Nephron (organoid): ENCODE measurements around the gene FOXC2.

ENCODE experiments used
- H3K27ac Mint-ChIP-seq, 3 experiments: 2 replicates each; pipeline ENCODE4 v1.8.0; 2020; ENCODE audit warnings: mixed read lengths in 3 of 3, mild to moderate bottlenecking in 2 of 3, moderate library complexity in 1 of 3
- H3K27me3 Mint-ChIP-seq: 2 replicates; pipeline ENCODE4 v1.8.0; 2021; ENCODE audit warnings: low read depth, mild to moderate bottlenecking, moderate library complexity, mixed read lengths
- H3K36me3 Mint-ChIP-seq: 2 replicates; pipeline ENCODE4 v1.8.0; 2020; ENCODE audit warnings: low read depth, mixed read lengths
- H3K4me1 Mint-ChIP-seq: 2 replicates; pipeline ENCODE4 v1.8.0; 2020; ENCODE audit warnings: mixed read lengths
- H3K4me3 Mint-ChIP-seq, 3 experiments: 2 replicates each; pipeline ENCODE4 v1.8.0; 2020; ENCODE audit warnings: mild to moderate bottlenecking in 3 of 3, mixed read lengths in 3 of 3, moderate library complexity in 2 of 3
- H3K9me3 Mint-ChIP-seq: 2 replicates; pipeline ENCODE4 v1.8.0; 2020; ENCODE audit warnings: mixed read lengths
- CTCF ChIP-seq, 3 experiments: fragments of 200-600 bp; sonication (generic); IDR thresholded peaks; one replicate each; pipeline ENCODE4 v1.5.0; 2021; ENCODE audit warnings: antibody characterized with exemption in 3 of 3; ENCODE audit not compliant: unreplicated experiment in 3 of 3

FOXC2 gene

GRCh38 chr16:86618431-86619238 lies 52.0 kb downstream of the FOXC2 start:
- Mint-ChIP-seq H3K27me3 (peaks cover 24% of the 10 kb centered on the region), H3K27ac (no peak overlapping the region)

More at GRCh38 chr16:86618431-86619238, 52.0 kb downstream of the FOXC2 start:
- Mint-ChIP-seq H3K4me1 (peaks cover 12% of the 10 kb centered on the region), H3K36me3 (no peaks in the 10 kb centered on the region), H3K4me3 (no peak overlapping the region), H3K9me3 (no peaks in the 10 kb centered on the region)
- TF ChIP-seq CTCF (IDR thresholded peaks at IDR 0.05; ENCODE audit: unreplicated experiment in 3 of 3) = no peak
